ENCODE results near the gene ZNF302.

ZNF302 gene

DNA sequence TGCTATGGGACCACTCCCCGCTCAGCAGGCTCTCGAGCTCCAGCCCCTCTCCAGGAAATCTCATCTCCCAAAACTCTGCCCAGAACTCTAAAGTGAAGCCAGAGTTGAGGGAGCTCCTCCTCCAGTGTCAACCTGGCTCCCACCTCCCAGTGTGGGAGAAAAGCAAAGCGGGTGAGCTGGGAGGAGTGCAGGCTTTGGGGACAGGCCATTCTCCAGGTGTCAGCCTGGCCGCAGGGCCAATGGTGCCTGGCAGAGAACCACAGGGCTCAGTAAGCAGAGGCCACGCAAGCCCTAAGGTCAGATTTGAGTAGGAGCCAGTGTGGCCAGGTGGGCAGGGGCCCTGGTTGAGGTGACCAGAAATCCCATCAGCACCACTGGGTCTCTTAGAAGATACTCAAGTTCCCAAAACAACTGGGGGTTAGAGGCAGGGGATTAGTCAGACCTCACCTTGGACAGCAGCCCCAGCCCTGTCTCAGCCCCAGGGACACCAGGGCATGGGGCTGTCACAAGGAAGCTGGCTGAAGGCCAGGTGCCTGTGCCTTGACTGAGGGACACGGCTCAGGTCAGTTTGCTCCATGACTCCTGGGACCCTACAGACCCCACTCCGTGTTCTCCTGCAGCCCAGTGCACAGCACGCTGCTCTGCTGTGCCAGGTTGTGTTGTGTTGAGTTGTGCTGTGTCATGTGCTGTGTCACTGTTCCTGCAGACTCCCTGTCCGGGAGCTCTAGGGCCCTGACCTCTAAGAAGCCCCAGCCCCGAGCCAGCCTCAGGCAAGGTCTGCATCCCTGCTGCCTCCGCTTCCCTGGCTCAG lies 53.7 kb downstream of the ZNF302 start:
- DNase-seq (ENCODE audit: low read depth in 3 of 3, low spot score in 1 of 3): no peak

DNA sequence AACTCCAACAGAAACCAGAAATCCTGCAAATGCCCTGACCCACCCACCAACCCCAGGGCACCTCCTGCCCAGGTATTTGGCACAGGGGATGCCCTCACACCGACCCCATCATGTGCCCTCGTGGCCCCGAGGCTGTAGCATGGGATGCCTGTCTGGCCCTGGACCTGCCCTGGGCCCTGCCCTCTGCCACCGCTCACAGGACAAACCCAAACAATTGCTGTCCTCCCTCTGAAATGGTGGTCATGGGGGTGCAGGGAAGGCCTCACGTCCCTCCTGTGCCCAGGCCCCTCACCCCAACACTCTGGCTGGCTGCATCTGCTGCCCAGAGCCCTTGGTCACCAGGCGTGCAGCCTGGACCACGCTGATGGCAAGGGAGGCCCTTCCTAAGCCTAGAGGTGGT lies 54.5 kb downstream of the ZNF302 start:
- DNase-seq (ENCODE audit: low read depth in 3 of 3, low spot score in 1 of 3): no peak

DNA sequence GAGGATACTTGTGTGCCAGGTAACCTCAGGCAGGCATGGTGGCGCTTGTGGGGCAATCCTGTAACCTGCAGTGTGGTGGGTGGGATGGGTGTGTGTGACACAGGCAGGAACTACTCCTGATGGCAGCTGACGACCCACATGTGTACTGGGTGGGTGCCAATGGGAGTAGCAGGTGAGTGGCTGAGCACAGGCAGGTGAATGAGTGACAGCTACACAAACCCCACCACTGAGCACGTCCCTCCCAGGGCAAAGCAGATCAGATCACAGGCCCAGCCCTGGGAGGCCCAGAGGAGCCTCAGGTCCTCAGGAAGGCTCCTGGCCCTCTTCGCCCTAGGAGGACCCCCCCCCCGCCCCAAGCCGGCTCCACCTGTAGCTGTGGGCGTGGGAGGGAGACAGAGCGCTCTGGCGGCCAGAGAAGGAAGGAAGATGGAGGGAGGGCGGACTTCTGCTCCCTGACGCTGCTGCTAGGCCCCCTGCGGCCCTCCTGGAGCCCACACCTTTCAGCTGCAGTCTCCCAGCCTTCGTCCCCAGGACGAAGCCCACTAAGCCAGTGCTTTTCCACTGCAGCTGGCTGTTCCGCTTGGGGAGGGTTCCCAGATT lies 55.2 kb downstream of the ZNF302 start:
- DNase-seq (ENCODE audit: low read depth in 3 of 3, low spot score in 1 of 3): no peak

DNA sequence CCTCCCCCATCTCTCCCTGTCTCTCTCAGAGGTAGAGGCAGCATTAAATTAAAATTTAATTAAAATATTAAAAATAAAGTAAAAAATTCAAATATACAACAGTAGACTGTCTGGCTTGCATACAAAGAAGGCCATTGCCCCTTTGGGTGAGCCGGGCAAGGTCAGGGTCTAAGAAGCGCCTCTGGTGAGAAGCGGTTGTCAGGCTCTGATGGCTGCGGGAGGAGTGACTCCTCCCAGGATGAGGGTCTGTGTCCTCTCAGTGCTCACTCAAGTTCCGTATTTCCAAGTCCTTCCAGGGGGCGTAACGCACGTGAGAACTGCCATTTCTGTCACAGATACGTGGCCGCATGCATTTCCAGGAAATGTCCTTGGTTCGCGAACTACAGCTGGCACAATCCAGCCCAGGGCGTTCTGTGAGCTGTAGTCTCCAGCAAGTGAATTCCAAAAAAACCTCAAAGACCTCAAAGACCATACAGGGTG lies 55.8 kb downstream of the ZNF302 start:
- no peak for DNase-seq (ENCODE audit: low read depth in 3 of 3, low spot score in 1 of 3)

DNA sequence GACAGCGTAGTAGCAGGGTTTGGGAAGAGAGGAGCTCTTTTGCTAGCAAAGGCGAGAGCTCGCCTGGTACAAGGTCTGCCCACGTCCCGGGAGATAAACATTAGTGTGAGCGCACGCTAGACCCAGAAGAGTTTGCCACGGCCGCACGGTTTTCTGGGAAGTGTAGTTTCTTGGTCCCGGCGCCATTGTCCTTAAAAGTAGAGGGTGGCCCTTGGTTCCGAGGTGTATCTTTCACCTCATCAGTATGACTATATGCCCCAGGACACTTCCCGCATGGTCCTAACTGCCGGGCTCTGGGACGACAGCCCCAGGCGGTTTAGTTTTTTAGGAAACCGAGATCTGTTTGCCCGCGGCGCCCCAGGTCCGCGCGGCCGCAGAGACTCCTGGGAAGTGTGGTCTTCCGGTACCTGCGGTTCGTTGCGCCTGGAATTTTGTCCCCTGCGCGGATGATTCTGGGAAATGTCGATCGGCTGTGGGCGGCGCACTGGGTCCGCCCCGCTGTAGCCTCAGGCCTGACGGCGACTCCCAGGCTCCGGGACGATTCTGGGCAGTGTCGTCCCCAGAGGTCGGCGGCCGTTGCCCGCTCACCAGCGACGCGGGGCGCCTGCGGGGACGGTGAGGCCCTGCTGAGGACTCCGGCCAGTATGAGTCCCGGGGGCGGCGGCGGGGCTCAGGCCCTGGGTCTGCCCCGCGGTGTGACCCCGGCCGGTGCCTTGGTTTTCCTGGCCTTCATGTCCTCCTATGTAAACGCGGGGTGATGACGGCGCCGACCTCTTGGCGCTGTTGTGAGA lies 56.5 kb downstream of the ZNF302 start, which contains the start of gene ZNF181:
Gene ZNF181, plus strand, starts transcription at position 498 of the 791 bp plus-strand sequence. CDS start 795 bp downstream, outside the sequence.
- DNase-seq (ENCODE audit: low read depth in 3 of 3, low spot score in 1 of 3): peak; percentile 50 to 57 (median 57)

DNA sequence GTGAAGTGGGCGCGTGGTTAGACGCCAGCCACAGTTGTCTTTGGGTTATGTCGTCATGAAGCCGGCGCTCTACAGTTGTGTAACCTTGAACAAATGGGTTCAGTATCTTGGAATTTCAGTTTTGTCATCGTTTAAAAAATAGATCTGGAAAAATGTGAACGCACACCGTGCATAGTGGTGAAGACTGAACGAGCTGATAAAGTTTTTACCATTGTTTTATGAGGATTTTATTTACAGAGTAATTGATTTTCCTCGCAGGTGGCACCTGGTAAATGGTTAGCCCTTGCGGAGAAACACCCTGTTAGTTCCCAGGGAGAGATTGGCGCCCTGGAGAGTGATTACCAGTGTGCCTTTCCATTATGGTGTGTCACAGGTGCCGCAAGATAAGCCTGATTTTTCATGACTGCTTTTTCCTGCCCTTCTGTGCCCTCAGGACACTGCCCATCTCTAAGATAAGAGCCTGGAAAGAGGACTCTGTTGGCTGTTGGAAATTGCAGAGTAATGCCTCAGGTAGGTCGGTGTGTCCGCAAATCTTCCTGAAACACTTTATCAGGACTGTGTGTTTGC lies 57.1 kb downstream of the ZNF302 start:
- DNase-seq (ENCODE audit: low read depth in 3 of 3, low spot score in 1 of 3): no peak
